GM23248 (cell line): ENCODE measurements around the gene WDR11.

Experiments used
- EZH2 ChIP-seq: fragments of 200-600 bp; sonication (generic); IDR thresholded peaks from 2 replicates; pipeline ENCODE4 v1.6.1; 2018; ENCODE audit warnings: antibody characterized with exemption, mild to moderate bottlenecking; ENCODE audit not compliant: insufficient read depth, poor library complexity, severe bottlenecking
- EZH2phosphoT487 ChIP-seq: fragments of 200-600 bp; sonication (generic); IDR thresholded peaks from 2 replicates; pipeline ENCODE4 v1.6.1; 2018; ENCODE audit warnings: antibody characterized with exemption, moderate library complexity, mild to moderate bottlenecking, low read depth; ENCODE audit not compliant: insufficient read depth

GRCh38 chr10:120887482-120887881, 36.3 kb downstream of the WDR11 start:
- TF ChIP-seq EZH2 (no peak), EZH2phosphoT487 (no peak)
